ENCODE data around the gene ADAT1. TPM values are rescaled to one million over a fixed set of nuclear protein-coding genes. Genes with fewer than 3 reads are reported as not detected.
"Not testable (repeated sequence)": the region's sequence is repeated elsewhere in the genome, so short reads cannot be mapped to it uniquely, and the experiment has no call there.

Gene ADAT1
- polyA plus RNA-seq, 1 donor = 31.7 TPM

GRCh38 chr16:75593825-75594820 lies 29.0 kb downstream of the ADAT1 start:
- WGBS (ENCODE audit: insufficient coverage, low lambda C conversion rate) = 100% methylated on average over 1 of the region's 17 CpGs
- H3K36me3 ChIP-seq (ENCODE audit: control insufficient read depth, insufficient read depth, low read length) = peaks cover 15% of the 10 kb centered on the region
- DNase-seq = peak; percentile 8 to 28
- no peaks in the 10 kb centered on the region for H3K27me3 ChIP-seq (ENCODE audit: control insufficient read depth, insufficient read depth, low read length)
- no peak overlapping the region for H3K4me3 ChIP-seq (ENCODE audit: low read length)
- no peaks in the 10 kb centered on the region for H3K9me3 ChIP-seq (ENCODE audit: control insufficient read depth, low read depth, low read length)
- no peaks in the 10 kb centered on the region for H3K4me1 ChIP-seq (ENCODE audit: control insufficient read depth, insufficient read depth, low read length)
- no peak overlapping the region for H3K27ac ChIP-seq (ENCODE audit: low read length)

- Histone ChIP-seq H3K27ac (ENCODE audit: low read length) (no peak overlapping the region), H3K4me1 (ENCODE audit: control insufficient read depth, insufficient read depth, low read length) (no peaks in the 10 kb centered on the region), H3K27me3 (ENCODE audit: control insufficient read depth, insufficient read depth, low read length) (no peaks in the 10 kb centered on the region), H3K36me3 (ENCODE audit: control insufficient read depth, insufficient read depth, low read length) (peaks cover 15% of the 10 kb centered on the region), H3K4me3 (ENCODE audit: low read length) (no peak overlapping the region), H3K9me3 (ENCODE audit: control insufficient read depth, low read depth, low read length) (no peaks in the 10 kb centered on the region)
- 100% methylated on average over 2 of the region's 6 CpGs for WGBS (ENCODE audit: insufficient coverage, low lambda C conversion rate)
- DNase-seq = no peak
Observed at GRCh38 chr16:75593308-75593707, 29.8 kb downstream of the ADAT1 start.

GRCh38 chr16:75591927-75592326 lies 31.2 kb downstream of the ADAT1 start:
- not testable (repeated sequence) for H3K4me1 ChIP-seq (ENCODE audit: control insufficient read depth, insufficient read depth, low read length); H3K4me3 ChIP-seq (ENCODE audit: low read length); H3K27ac ChIP-seq (ENCODE audit: low read length); H3K9me3 ChIP-seq (ENCODE audit: control insufficient read depth, low read depth, low read length); H3K27me3 ChIP-seq (ENCODE audit: control insufficient read depth, insufficient read depth, low read length); H3K36me3 ChIP-seq (ENCODE audit: control insufficient read depth, insufficient read depth, low read length); DNase-seq
- WGBS (ENCODE audit: insufficient coverage, low lambda C conversion rate) = no CpG with 5 or more reads among the region's 9 CpGs

- Histone ChIP-seq H3K4me3 (ENCODE audit: low read length) (no peak overlapping the region), H3K27ac (ENCODE audit: low read length) (peak overlapping the region; percentile 79), H3K36me3 (ENCODE audit: control insufficient read depth, insufficient read depth, low read length) (peaks cover 3% of the 10 kb centered on the region), H3K4me1 (ENCODE audit: control insufficient read depth, insufficient read depth, low read length) (no peaks in the 10 kb centered on the region), H3K9me3 (ENCODE audit: control insufficient read depth, low read depth, low read length) (no peaks in the 10 kb centered on the region), H3K27me3 (ENCODE audit: control insufficient read depth, insufficient read depth, low read length) (no peaks in the 10 kb centered on the region)
- WGBS (ENCODE audit: insufficient coverage, low lambda C conversion rate) = 100% methylated on average over 1 of the region's 8 CpGs
- peak; percentile 31 to 57 for DNase-seq
Observed at GRCh38 chr16:75590920-75591843, 31.9 kb downstream of the ADAT1 start.

GRCh38 chr16:75589306-75589705 lies 33.8 kb downstream of the ADAT1 start:
- no peak for DNase-seq
- H3K36me3 ChIP-seq (ENCODE audit: control insufficient read depth, insufficient read depth, low read length) = peaks cover 3% of the 10 kb centered on the region
- H3K9me3 ChIP-seq (ENCODE audit: control insufficient read depth, low read depth, low read length) = no peaks in the 10 kb centered on the region
- no CpG with 5 or more reads among the region's 3 CpGs for WGBS (ENCODE audit: insufficient coverage, low lambda C conversion rate)
- H3K27ac ChIP-seq (ENCODE audit: low read length) = no peak overlapping the region
- H3K4me1 ChIP-seq (ENCODE audit: control insufficient read depth, insufficient read depth, low read length) = no peaks in the 10 kb centered on the region
- H3K27me3 ChIP-seq (ENCODE audit: control insufficient read depth, insufficient read depth, low read length) = no peaks in the 10 kb centered on the region
- no peak overlapping the region for H3K4me3 ChIP-seq (ENCODE audit: low read length)

GRCh38 chr16:75588716-75589115 lies 34.4 kb downstream of the ADAT1 start:
- Histone ChIP-seq H3K4me1 (ENCODE audit: control insufficient read depth, insufficient read depth, low read length) (no peaks in the 10 kb centered on the region), H3K27ac (ENCODE audit: low read length) (no peak overlapping the region), H3K9me3 (ENCODE audit: control insufficient read depth, low read depth, low read length) (no peaks in the 10 kb centered on the region), H3K27me3 (ENCODE audit: control insufficient read depth, insufficient read depth, low read length) (no peaks in the 10 kb centered on the region), H3K4me3 (ENCODE audit: low read length) (no peak overlapping the region), H3K36me3 (ENCODE audit: control insufficient read depth, insufficient read depth, low read length) (peaks cover under 1% of the 10 kb centered on the region)
- WGBS (ENCODE audit: insufficient coverage, low lambda C conversion rate) = no CpG with 5 or more reads among the region's 4 CpGs
- DNase-seq = no peak

- Histone ChIP-seq H3K4me3 (ENCODE audit: low read length) (no peak overlapping the region), H3K27me3 (ENCODE audit: control insufficient read depth, insufficient read depth, low read length) (no peaks in the 10 kb centered on the region), H3K27ac (ENCODE audit: low read length) (no peak overlapping the region), H3K36me3 (ENCODE audit: control insufficient read depth, insufficient read depth, low read length) (peaks cover 5% of the 10 kb centered on the region), H3K4me1 (ENCODE audit: control insufficient read depth, insufficient read depth, low read length) (no peaks in the 10 kb centered on the region), H3K9me3 (ENCODE audit: control insufficient read depth, low read depth, low read length) (no peaks in the 10 kb centered on the region)
- 100% methylated on average over 1 of the region's 3 CpGs for WGBS (ENCODE audit: insufficient coverage, low lambda C conversion rate)
- DNase-seq = no peak
Observed at GRCh38 chr16:75584108-75584507, 39.0 kb downstream of the ADAT1 start.

GRCh38 chr16:75579281-75579834 lies 43.7 kb downstream of the ADAT1 start:
- Histone ChIP-seq H3K4me3 (ENCODE audit: low read length) (no peak overlapping the region), H3K36me3 (ENCODE audit: control insufficient read depth, insufficient read depth, low read length) (peaks cover 47% of the 10 kb centered on the region), H3K4me1 (ENCODE audit: control insufficient read depth, insufficient read depth, low read length) (no peaks in the 10 kb centered on the region), H3K27ac (ENCODE audit: low read length) (no peak overlapping the region), H3K27me3 (ENCODE audit: control insufficient read depth, insufficient read depth, low read length) (no peaks in the 10 kb centered on the region), H3K9me3 (ENCODE audit: control insufficient read depth, low read depth, low read length) (no peaks in the 10 kb centered on the region)
- no peak for DNase-seq
- WGBS (ENCODE audit: insufficient coverage, low lambda C conversion rate) = 100% methylated on average over 1 of the region's 7 CpGs

- no peak for DNase-seq
- Histone ChIP-seq H3K36me3 (ENCODE audit: control insufficient read depth, insufficient read depth, low read length) (peaks cover 53% of the 10 kb centered on the region), H3K4me3 (ENCODE audit: low read length) (no peak overlapping the region), H3K27me3 (ENCODE audit: control insufficient read depth, insufficient read depth, low read length) (no peaks in the 10 kb centered on the region), H3K4me1 (ENCODE audit: control insufficient read depth, insufficient read depth, low read length) (no peaks in the 10 kb centered on the region), H3K27ac (ENCODE audit: low read length) (no peak overlapping the region), H3K9me3 (ENCODE audit: control insufficient read depth, low read depth, low read length) (no peaks in the 10 kb centered on the region)
- 83% methylated on average over 1 of the region's 2 CpGs for WGBS (ENCODE audit: insufficient coverage, low lambda C conversion rate)
Observed at GRCh38 chr16:75578725-75579124, 44.4 kb downstream of the ADAT1 start.

- Histone ChIP-seq H3K9me3 (ENCODE audit: control insufficient read depth, low read depth, low read length) (no peaks in the 10 kb centered on the region), H3K4me3 (ENCODE audit: low read length) (no peak overlapping the region), H3K27me3 (ENCODE audit: control insufficient read depth, insufficient read depth, low read length) (no peaks in the 10 kb centered on the region), H3K4me1 (ENCODE audit: control insufficient read depth, insufficient read depth, low read length) (no peaks in the 10 kb centered on the region), H3K36me3 (ENCODE audit: control insufficient read depth, insufficient read depth, low read length) (peaks cover 58% of the 10 kb centered on the region), H3K27ac (ENCODE audit: low read length) (no peak overlapping the region)
- no CpG with 5 or more reads among the region's 7 CpGs for WGBS (ENCODE audit: insufficient coverage, low lambda C conversion rate)
- DNase-seq = no peak
Observed at GRCh38 chr16:75578212-75578611, 44.9 kb downstream of the ADAT1 start.
